NCI-H1930 (cell line): ENCODE results near the gene CAPN2.

Source experiments
- DNase-seq, 2 experiments: peaks; one replicate each; lab custom pipeline; 2025; lab: John Stamatoyannopoulos, UW

CAPN2 gene

GRCh38 chr1:223702735-223703667, 9.3 kb upstream of the CAPN2 start:
- DNase-seq, result no peak

- no peak for DNase-seq
These were observed 8.7 kb upstream of the CAPN2 start for GRCh38 chr1:223703668-223704013.

GRCh38 chr1:223704921-223705878, 7.1 kb upstream of the CAPN2 start:
- no peak for DNase-seq

- peak in 1 of 2 experiments; percentile 14 for DNase-seq
These were observed 6.0 kb upstream of the CAPN2 start for GRCh38 chr1:223706077-223706973.

- no peak for DNase-seq
These were observed 4.9 kb upstream of the CAPN2 start for GRCh38 chr1:223707256-223708000.

- DNase-seq, result no peak
These were observed 4.4 kb upstream of the CAPN2 start for GRCh38 chr1:223708001-223708359.

- no peak for DNase-seq
These were observed 3.6 kb upstream of the CAPN2 start for GRCh38 chr1:223708651-223709268.

GRCh38 chr1:223709598-223709997, 2.7 kb upstream of the CAPN2 start:
- no peak for DNase-seq

GRCh38 chr1:223710179-223711133, 1.9 kb upstream of the CAPN2 start:
- no peak for DNase-seq

- DNase-seq, result no peak
These were observed 1.2 kb upstream of the CAPN2 start for GRCh38 chr1:223711173-223711572.

- no peak for DNase-seq
These were observed 569 bp upstream of the CAPN2 start for GRCh38 chr1:223711747-223712193.

- DNase-seq, result no peak
These were observed 623 bp downstream of the CAPN2 start for GRCh38 chr1:223712850-223713474.

- DNase-seq, result no peak
These were observed 1.4 kb downstream of the CAPN2 start for GRCh38 chr1:223713546-223714420.

- no peak for DNase-seq
These were observed 2.0 kb downstream of the CAPN2 start for GRCh38 chr1:223714421-223714724.

- DNase-seq, result no peak
These were observed 2.7 kb downstream of the CAPN2 start for GRCh38 chr1:223714849-223715603.

GRCh38 chr1:223715604-223716172, 3.3 kb downstream of the CAPN2 start:
- no peak for DNase-seq

- no peak for DNase-seq
These were observed 4.0 kb downstream of the CAPN2 start for GRCh38 chr1:223716302-223716862.
